HG02588 (cell line): ENCODE measurements around the gene RCOR1.

ENCODE experiments used
- ATAC-seq: cut with Tn5 transposase; IDR thresholded peaks from one replicate; pipeline ENCODE4 v1.9.1; 2021; ENCODE audit warnings: mild to moderate bottlenecking, moderate library complexity; ENCODE audit not compliant: unreplicated experiment

The RCOR1 gene

DNA sequence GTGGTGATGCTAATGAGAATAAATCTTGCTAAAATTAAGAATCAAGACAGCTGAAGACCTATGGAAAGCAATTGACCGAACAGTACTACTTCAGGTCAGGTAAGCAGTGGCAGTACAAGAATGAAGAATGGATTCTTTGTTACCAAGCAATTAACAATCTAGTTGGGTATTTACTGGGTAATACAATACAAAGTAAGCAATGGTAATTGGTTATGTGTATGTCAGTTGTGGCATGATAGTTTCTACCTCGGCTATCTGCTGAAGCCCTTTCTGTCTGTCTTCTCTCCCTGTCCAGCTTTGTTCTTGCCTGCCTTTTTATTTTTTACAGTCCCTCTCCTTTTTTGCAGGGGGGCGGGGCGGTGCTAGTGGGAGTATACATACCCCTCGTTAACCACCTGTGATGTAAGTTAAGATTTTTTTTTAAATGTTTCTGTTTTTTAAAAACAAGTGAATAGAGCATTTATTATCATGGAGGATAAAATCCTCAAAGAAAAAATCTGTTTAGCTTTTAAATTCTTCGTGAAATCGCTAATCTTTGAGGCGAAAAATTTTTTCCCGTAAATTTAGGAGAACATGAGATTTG is 75.9 kb downstream of the RCOR1 start:
- ATAC-seq = no peak

DNA sequence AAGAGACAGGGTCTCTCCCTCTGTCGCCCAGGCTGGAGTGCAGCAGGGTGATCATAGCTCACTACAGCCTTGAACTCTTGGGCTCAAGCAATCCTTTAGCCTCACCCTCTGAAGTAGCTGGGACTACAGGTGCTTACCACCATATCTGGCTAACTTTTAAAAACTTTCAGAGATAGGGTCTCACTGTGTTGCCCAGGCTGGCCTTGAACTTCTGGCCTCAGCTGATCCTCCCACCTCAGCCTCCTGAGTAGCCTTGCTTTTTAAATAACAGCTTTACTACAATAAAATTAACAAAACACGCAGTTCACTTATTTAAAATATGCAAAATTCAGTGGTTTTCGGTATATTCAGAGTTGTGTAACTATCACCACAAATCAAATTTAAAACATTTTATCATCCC is 79.0 kb downstream of the RCOR1 start:
- ATAC-seq = no peak

DNA sequence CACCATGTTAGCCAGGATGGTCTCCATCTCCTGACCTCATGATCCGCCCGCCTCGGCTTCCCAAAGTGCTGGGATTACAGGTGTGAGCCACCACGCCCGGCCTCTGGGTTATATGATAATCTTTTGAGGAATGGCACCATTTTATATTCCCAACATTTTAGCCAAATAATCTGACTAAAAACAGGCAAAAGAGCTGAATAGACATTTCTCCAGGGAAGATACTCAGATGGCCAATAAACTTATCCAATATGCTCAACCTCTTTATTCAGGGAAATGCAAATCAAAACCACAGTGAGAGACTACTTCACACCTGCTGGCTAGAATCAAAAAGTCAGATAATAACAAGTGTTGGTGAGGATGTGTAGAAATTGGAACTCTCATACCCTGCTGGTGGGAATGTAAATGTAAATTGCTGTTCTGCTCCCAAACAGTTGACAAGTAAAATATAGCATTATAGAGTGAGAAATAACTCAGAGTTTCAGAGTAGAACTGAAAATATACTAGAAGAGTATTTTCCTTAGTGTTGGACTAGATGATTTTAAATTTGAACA is 80.0 kb downstream of the RCOR1 start:
- no peak for ATAC-seq

DNA sequence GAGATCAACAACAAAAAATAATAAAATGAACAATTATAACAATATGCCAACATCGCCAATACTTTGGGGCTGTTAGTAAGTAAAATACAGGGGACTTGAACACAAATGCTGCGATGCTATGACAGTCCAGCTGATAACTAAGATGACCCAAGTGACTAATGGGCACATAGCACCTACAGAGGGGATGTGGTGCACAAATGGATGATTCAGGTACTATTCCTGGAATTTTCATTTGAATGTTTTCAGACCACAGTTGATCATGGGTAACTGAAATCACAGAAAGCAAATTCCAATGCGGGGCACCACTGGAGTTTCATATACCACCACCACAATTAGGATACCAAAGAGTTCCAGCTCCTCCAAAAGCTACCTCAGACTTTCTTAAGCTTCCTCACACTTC is 82.9 kb downstream of the RCOR1 start:
- no peak for ATAC-seq

DNA sequence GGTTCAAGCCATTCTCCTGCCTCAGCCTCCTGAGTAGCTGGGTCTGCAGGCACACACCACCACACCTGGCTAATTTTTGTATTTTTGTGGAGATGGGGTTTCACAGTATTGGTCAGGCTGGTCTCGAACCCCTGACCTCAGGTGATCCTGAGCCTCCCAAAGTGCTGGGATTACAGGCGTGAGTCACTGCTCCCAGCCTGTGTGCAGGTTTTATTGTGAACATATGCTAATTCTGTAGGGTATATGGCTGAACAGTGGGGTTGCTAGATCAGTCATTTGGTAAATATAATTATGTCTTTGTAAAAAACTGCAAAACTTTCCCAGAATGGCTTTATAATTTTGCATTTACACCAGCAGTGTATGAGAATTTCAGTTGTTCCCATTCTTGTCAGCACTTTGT is 85.9 kb downstream of the RCOR1 start:
- ATAC-seq = no peak

DNA sequence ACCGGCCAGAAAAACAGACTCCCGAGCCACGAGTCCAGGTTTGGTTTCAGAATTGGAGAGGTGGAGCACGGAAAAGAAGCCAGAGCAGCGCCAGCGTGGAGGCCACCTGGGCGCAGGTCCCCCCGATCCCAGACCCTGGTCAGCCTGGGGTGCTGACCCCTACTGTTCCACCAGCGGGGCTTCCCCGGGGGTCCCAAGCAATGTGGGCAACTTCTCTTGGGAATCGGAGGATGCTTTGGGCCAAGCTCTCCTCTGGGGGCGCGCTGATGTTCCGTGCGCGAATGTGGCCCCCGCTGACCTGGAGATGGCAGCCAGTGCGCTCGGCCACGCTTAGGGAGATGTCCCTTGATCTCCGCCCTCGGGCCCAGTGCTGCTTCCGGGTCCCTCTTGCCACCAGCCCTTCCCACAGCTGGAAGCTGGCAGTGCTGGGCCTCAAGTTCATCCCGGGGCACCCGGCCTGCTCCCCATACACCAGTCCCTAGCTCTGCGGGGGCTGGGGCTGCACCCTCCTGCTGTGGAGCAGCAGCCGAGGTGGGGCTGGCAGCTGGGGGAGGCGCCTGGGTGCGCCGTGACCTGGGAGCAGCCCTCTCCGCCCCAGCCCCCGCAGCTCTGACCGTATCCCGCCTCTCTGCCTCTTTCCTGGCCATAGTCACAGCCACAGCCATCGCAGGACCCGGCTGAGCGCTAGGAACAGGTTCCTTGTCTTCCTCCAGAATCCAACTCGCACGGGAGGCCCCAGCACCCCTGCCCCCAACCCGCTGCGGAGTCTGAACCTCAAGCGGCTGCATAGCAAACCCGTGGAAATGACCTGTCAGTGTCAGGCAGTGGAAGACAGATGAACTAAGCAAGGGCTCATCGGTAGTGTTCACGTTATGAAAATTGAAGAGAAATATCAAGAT is 91.2 kb downstream of the RCOR1 start:
- no peak for ATAC-seq

DNA sequence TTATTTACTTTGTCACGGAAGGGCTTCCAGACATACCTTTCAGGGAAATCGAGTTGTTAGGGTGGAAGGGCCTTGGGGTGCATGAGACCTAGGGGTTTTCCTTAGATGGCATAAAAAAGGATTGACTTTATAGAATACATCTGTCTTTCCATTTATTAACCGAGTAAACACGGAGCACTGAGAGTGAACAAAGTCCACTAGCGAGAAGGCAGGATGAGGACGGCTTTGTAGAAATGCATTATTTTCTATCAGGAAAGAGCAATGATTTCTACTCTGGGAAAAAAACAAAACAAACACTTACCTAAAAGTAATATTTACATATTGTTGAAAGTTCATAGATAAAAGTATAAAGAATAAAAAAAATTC is 91.8 kb downstream of the RCOR1 start:
- ATAC-seq = no peak

DNA sequence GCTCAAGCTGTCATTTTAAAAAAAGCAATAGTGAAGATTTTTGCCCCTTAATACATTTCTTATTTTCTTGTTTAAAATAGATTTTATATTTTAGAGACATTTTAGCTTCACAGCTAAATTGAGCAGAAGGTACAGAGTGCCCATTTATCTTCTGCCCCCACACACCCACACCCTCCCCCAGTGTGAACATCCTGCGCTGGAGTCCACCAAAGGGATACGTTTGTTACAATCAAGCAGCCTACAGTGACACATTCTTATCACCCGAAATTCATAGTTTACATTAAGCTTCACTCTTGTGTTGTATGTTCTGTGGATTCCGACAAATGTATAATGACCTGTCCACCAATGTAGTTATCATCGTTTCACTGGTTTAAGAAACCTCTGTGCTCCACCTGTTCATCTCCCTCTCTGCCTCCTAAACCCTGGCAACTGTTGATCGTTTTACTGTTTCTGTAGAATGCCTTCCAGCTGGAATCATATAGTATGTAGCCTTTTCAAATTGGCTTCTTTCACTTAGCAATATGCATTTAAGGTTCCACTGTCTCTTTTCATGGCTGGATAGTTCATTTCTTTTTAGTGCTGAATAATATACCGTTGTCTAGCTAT is 93.8 kb downstream of the RCOR1 start:
- ATAC-seq = no peak

DNA sequence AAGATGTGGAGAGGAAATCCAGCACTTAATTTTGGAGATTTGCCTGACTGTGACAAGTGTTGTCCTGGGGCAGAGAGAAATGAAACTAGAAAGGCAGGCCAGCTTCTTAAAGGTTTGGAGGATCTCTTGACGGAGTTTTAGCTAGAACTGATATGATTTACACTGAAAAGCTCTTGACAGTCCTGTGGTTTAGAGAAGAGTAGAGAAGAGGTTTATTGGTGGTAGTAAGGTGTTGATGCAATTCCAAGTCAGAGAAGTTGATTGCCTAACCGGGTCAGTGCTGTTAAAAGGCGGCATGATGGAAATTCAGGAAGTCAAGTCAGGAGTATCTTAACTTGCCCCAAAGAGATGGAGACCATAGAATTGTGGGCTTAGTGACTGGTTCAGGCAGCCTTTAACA is 95.8 kb downstream of the RCOR1 start:
- ATAC-seq = no peak

DNA sequence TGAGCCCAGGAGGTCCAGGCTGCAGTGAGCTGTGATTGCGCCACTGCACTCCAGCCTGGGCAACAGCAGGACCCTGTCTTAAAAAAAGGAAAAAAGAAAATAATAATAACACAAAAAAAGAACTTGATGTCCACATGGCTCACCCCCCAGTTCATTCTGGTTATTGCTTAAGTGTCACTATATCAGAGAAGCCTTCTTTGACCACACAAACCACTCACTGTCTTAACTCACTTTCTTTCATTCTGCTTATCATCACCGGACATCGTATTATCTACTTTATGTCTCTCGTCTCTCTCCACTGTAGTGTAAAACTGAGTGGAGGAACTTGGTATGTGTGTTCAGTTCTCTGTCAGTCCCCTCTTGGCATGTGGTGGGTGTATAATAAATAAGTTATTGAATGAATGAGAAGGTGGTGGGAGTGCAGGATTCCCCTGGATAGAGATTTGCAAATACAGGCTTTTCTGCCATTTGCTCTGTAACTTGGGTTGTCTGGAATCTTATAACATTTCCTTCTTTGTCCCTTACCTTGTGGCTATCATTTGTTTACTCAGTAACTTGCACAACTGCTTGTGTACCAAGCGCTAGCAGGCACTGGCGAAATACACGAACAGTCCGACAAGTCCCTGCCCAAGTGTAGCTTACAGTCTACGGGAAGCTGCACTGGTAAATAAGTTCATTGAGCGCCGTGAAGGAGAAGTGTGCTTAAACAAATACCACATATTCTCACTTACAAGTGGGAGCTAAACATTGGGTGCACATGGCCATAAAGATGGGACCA is 98.2 kb downstream of the RCOR1 start:
- no peak for ATAC-seq

DNA sequence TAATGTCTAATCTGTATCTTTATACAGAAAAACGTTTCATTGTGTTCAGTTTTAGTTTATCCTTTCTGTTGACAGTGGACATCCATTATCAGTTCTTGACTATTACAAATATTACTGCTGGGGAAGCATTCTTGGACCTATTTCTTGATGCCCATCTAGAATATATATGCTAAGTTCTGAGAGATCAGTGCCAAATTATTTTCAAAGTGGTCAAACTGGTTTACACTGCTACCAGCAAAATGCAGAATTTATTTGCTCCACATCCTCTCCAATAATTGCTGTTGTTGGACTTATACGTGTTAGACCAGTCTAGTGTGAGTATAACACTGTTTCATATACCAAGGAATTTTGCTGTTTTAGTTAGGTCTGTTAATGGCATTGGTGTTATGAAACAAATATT is 99.3 kb downstream of the RCOR1 start:
- no peak for ATAC-seq

DNA sequence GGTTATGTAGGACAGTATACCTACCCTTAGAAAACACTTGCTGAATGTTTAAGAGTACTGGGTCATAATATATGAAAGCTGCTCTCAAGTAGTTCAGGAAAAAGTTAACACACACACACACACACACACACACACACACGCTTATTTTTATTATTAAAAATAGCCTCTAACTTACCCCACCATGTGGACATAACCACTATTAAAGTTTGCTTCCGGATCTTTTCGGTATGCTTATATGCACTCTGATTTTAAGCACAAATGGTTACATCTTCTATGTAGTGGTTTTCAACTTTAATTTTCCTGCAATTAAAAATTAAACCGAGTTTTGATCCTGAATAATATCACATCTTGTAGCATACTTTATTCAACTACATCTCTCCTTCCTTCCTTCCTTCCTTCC is 99.9 kb downstream of the RCOR1 start:
- no peak for ATAC-seq

DNA sequence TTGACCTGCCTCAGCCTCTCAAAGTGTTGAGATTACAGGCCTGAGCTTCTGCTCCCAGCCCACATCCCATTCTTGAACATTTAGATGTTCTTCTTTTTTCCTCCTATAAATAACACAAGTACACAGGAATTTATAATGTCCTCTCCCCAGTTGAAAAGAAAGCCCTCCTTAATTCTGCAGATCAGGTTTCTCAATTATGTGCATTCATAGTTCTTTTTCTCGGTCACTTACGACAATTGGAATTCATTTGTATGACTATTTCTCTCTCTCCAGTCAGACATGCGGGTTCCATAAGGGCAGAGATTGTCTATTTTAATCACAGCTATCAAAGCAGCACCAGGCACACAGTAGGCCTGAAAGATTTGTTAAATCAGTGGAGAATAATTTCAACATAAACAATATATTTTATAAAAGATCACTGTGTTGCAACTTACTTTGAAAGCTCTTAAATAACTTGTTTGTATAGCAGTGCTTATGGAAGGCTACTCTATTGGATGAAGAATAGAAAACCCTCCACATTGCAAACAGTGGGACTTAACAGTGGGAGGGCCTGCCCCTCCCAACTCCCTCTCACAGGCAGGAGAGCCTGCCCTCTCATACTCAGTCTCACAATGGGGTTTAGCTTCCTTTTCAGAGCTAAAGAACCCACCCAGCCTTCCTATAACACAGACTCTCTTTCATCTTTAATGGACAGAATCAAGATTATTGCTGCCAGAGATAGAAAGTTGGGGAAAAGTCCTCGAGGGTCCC is 100.7 kb downstream of the RCOR1 start:
- no peak for ATAC-seq

DNA sequence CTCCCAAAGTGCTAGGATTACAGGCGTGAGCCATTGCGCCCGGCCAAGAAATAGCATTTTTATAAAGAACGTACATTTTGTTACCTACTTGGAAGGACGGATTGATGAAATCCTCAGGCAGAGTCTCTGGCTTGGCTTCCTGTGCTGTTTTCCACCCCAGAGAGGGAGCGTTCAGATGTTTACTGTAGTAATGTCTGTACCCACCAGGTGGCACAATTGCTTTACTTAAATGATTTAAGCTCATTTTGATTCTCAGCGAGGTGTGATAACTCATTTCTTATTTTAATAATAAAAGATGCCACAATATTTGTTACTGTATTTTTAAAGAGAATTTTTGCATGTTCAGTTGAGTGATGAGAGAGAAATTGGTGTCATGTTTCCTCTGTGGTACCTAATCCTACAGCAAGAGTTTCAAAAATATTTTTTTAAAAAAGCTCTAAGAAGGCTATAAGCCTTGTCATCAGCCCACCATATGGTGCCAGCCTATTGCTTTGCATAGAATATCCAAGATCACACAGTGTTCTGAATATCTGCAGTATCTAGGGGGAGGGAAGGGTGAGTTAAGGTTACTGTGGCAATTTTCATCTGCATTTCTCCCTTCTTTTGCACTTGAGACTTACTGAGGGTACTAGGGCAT is 102.2 kb downstream of the RCOR1 start:
- no peak for ATAC-seq

DNA sequence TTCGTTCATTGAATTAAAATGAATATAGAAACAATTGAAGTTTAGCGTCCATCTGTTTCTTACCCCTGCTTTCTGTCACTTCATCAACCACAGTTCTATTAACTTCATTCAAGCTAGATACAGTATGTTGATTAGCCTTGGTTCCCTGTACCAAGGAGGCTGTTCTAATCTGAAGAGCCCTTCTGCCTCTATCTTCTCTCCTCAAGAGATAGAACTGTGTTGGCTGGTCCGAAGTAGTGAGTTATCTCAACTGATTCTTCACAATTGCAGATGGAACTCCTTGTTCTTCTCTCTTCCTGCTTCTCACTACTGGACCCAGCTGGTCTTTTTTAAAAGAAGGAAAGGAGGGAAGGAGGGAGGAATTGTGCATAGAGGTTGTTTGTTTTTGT is 102.7 kb downstream of the RCOR1 start:
- ATAC-seq = no peak

DNA sequence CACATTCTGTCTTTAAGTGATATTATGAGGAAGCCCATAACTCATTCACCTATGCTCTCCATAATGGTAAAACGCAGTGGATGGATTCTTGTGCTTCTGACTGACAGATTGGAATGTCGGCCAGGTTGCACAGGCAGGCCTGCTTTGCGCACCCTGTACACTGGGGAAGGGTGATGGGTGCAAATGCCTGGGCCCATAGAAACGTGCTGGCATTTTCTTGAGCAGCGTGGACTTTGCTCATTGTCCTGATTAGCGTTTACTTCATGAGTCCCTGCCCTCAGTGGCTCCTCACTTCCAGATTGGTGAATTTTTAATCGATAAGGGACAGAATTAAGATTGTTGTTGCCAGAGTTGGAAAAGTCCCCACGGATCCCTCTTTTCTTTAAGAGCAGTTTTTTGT is 103.9 kb downstream of the RCOR1 start:
- ATAC-seq = no peak

DNA sequence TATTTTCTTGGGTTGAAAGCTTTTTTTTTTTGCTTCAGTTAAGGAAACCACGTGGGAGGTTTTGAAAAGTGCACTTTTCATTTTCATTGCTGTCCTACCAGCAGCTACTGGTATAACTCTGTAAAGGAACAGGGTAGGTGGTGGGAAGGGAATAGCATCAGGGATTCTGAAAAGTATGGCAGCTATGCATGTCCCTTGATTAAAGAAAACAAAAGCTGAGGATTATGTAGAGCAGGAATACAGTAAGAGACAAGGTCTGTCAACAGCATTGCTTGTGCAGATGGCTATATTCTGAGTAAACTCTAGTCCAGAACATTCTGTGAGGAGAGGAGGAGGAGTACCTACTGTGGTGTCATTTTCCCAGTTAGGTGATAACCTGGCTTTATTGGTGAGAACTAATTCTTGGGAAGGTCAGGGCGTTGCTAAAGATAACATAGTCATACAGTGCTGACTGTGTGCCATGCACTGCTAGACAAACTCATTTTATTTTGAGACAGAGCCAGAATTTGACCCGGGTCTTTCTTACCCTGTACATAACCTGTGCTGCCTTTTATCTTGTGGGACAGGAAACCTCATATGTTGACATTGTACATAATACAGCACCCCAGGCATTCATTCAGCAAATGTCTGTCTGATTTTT is 104.5 kb downstream of the RCOR1 start:
- ATAC-seq = no peak

DNA sequence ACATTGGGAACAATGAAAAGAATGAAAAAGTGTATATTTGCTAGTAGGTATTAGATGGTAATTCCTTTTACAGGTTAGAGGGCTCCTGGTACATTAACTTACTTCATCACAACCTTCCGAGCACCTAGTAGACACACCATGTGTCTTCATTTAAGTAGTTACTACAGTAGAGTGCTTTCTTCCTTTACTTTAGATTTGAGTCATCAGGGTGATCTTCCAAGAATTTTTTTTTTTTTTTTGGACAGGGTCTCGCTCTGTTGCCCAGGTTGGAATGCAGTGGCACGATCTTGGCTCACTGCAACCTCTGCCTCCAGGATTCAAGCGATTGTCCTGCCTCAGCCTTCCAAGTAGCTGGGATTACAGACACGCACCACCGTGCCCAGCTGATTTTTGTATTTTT is 105.1 kb downstream of the RCOR1 start:
- no peak for ATAC-seq

DNA sequence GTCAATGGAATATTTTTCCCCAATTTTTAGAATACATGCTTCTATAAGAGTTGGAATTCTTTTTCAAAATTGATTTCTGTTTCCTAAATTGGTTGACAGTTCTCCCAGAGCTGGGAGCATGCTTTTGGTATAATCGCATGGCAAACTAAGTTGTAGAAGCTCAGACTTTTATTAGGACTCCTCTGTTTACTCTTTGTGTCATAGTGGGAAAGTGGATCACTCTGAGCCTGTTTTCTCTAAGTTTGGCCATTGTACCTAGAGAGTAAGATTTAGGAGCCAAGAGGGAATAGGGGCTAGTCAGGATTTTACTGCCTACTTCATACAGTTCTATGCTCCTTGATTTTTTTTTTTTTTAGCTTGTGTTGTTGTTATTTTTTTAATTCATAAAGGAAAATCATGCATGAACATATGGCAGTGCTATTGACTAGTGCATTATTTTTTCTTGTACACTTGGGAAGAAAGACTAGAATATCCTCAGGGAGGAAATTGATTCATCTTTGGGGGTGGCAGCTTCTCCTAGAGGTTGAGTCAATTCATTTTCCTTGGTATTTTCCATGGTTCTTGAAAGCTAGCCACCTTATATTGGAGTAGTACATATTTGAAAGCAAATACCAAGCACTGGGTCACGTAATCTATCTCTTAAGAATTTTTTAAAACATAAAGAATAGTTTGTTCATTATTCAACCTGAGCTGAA is 107.1 kb downstream of the RCOR1 start:
- no peak for ATAC-seq
